Endothelial cell of umbilical vein (primary cell): ENCODE results near the gene CCR9. TPM values are rescaled to one million over a fixed set of nuclear protein-coding genes. Genes with fewer than 3 reads are reported as not detected.

ENCODE experiments used
- BruUV-seq: library from RNA; stranded (reverse); fragments of 400-500 nt; replicated peaks from 2 replicates; lab custom pipeline; 2021; lab: Mats Ljungman, UMichigan
- CTCF ChIA-PET: fragments of 300-600, 350-600 bp; sonication (Branson Sonifier 250); formaldehyde crosslinking; loops from one replicate; lab custom pipeline; 2021; ENCODE audit warnings: antibody characterized with exemption, inconsistent platforms; lab: Charles Lee
- POLR2A ChIA-PET: fragments of 300-600, 350-600 bp; sonication (Branson Sonifier 250); formaldehyde crosslinking; loops from one replicate; lab custom pipeline; 2021; ENCODE audit warnings: antibody characterized with exemption, inconsistent platforms; lab: Charles Lee
- DNase-seq: peaks from one replicate; pipeline ENCODE4 v3.0.0-alpha.2; 2011; ENCODE audit warnings: low read depth, low spot score
- FAIRE-seq: peaks from 2 replicates; lab custom pipeline; 2011; peaks lifted over from hg19 to GRCh38; lab: Jason Lieb, UNC
- H2AFZ ChIP-seq: 2 replicates; pipeline ENCODE4 v1.6.0; 2012; ENCODE audit warnings: low read depth, low read length, control low read depth, inconsistent platforms
- H3K27ac ChIP-seq: 2 replicates; pipeline ENCODE4 v1.5.1; 2011; ENCODE audit warnings: low read depth, mild to moderate bottlenecking, control low read depth, low read length, moderate library complexity; ENCODE audit not compliant: insufficient read depth
- H3K27me3 ChIP-seq, 2 experiments: 2 replicates each; pipeline versions ENCODE4 v1.6.0 to v1.6.1; 2011; ENCODE audit warnings: low read length in 2 of 2, mixed read lengths in 1 of 2; ENCODE audit not compliant: control insufficient read depth in 2 of 2, insufficient read depth in 2 of 2
- H3K36me3 ChIP-seq, 2 experiments: 2 replicates in 1 of 2; 3 replicates in 1 of 2; pipeline ENCODE4 v1.5.1; 2011; ENCODE audit warnings: low read length in 2 of 2, mild to moderate bottlenecking in 1 of 2, moderate library complexity in 1 of 2; ENCODE audit not compliant: control insufficient read depth in 2 of 2, insufficient read depth in 2 of 2; ENCODE audit errors: extremely low read depth in 1 of 2
- H3K4me1 ChIP-seq: 3 replicates; pipeline ENCODE4 v1.5.1; 2011; ENCODE audit warnings: mild to moderate bottlenecking, low read length; ENCODE audit not compliant: control insufficient read depth, insufficient read depth; ENCODE audit errors: extremely low read depth
- H3K4me2 ChIP-seq: 2 replicates; pipeline ENCODE4 v1.6.1; 2011; ENCODE audit warnings: low read length, control low read depth, mixed read lengths; ENCODE audit not compliant: insufficient read depth
- H3K4me3 ChIP-seq, 3 experiments: fragments of 200-600 bp in 1 of 3; sonication (generic), shearing (Covaris generic) in 1 of 3; replicated peaks in 1 of 3; 2 replicates each; pipeline ENCODE4 v1.5.1; 2011 to 2016; ENCODE audit warnings: control low read depth in 3 of 3, low read length in 3 of 3, mild to moderate bottlenecking in 2 of 3, inconsistent platforms in 1 of 3, low read depth in 1 of 3, moderate library complexity in 1 of 3; ENCODE audit not compliant: insufficient read depth in 1 of 3
- H3K79me2 ChIP-seq: 2 replicates; pipeline ENCODE4 v1.6.0; 2012; ENCODE audit warnings: low read length, inconsistent platforms; ENCODE audit not compliant: control insufficient read depth, insufficient read depth
- H3K9ac ChIP-seq: replicated peaks from 2 replicates; pipeline ENCODE3; 2011; ENCODE audit warnings: low read length, control low read depth; ENCODE audit not compliant: insufficient read depth; ENCODE audit errors: extremely low read depth
- H3K9me1 ChIP-seq: replicated peaks from 3 replicates; pipeline ENCODE4 v1.6.0; 2011; ENCODE audit warnings: mild to moderate bottlenecking, low read length; ENCODE audit not compliant: control insufficient read depth, insufficient read depth; ENCODE audit errors: extremely low read depth
- H3K9me3 ChIP-seq: replicated peaks from 2 replicates; pipeline ENCODE4 v1.5.1; 2012; ENCODE audit warnings: low read length, inconsistent platforms; ENCODE audit not compliant: control insufficient read depth, insufficient read depth
- H4K20me1 ChIP-seq: replicated peaks from 2 replicates; pipeline ENCODE3; 2011; ENCODE audit warnings: mild to moderate bottlenecking, low read length; ENCODE audit not compliant: control insufficient read depth, insufficient read depth; ENCODE audit errors: extremely low read depth
- EZH2 ChIP-seq: IDR thresholded peaks from 2 replicates; pipeline ENCODE4 v1.6.1; 2012; ENCODE audit warnings: borderline replicate concordance, low read depth, mild to moderate bottlenecking, moderate library complexity, low read length, inconsistent platforms; ENCODE audit not compliant: severe bottlenecking
- FOS ChIP-seq: IDR thresholded peaks from 2 replicates; pipeline ENCODE4 v1.6.1; 2011; ENCODE audit warnings: mild to moderate bottlenecking, low read length, moderate library complexity, borderline replicate concordance; ENCODE audit not compliant: insufficient read depth
- GATA2 ChIP-seq: IDR thresholded peaks from 2 replicates; pipeline ENCODE4 v1.7.0; 2011; ENCODE audit warnings: low read depth, mild to moderate bottlenecking, moderate library complexity, mixed read lengths, low read length; ENCODE audit not compliant: insufficient read length, insufficient read depth
- JUN ChIP-seq: IDR thresholded peaks from 2 replicates; pipeline ENCODE4 v1.6.1; 2011; ENCODE audit warnings: borderline replicate concordance, low read depth; ENCODE audit not compliant: insufficient read length, insufficient read depth
- MAX ChIP-seq: IDR thresholded peaks from 2 replicates; pipeline ENCODE4 v1.6.1; 2011; ENCODE audit not compliant: insufficient read depth, insufficient read length
- MYC ChIP-seq: IDR thresholded peaks from one replicate; pipeline ENCODE4 v1.6.1; 2011; ENCODE audit warnings: mild to moderate bottlenecking, low read depth, low read length
- POLR2A ChIP-seq: IDR thresholded peaks from 2 replicates; pipeline ENCODE4 v1.6.1; 2012; ENCODE audit warnings: low read depth, mild to moderate bottlenecking, control low read depth, low read length
- POLR2AphosphoS5 ChIP-seq: IDR thresholded peaks from 2 replicates; pipeline ENCODE4 v1.6.1; 2012; ENCODE audit warnings: low read depth, mild to moderate bottlenecking, control low read depth, low read length, moderate library complexity; ENCODE audit not compliant: insufficient read depth
- dilution Hi-C: fragments of 300-500 bp; cut with MboI; formaldehyde crosslinking; loops from one replicate; pipeline ENCODE4 v1.15.0; 2019; ENCODE audit warnings: low sequenced_read_pairs; ENCODE audit not compliant: extremely low pct_ligation_motif_present
- intact Hi-C: fragments of 100-400 bp; cut with micrococcal nuclease; formaldehyde crosslinking; loops from one replicate; pipeline ENCODE4 v1.10.0; 2022
- polyA plus RNA-seq, 4 experiments: library from polyadenylated mRNA; depleted of rRNA in 3 of 4; stranded (reverse) in 3 of 4; unstranded in 1 of 4; fragments of >200 nt; gene quantifications; 2 replicates each; pipeline versions ENCODE4 v1.2.1 to v1.2.3, GENCODE V29; 2011 to 2012; ENCODE audit warnings: missing spikeins in 1 of 4
- total RNA-seq: library from RNA; stranded (reverse); gene quantifications from 2 replicates; pipeline ENCODE4 v1.2.3, GENCODE V29; 2021
- TF ChIP-seq, protein P1 (sequence below), 2 donors: IDR thresholded peaks; 1 replicate in 1 of 2; 2 replicates in 1 of 2; pipeline ENCODE4 v1.5.1; 2011; ENCODE audit warnings: low read length in 2 of 2, mild to moderate bottlenecking in 2 of 2, moderate library complexity in 2 of 2, control low read depth in 1 of 2, inconsistent platforms in 1 of 2, low read depth in 1 of 2; ENCODE audit not compliant: insufficient read depth in 1 of 2; ENCODE audit errors: extremely low read depth in 1 of 2

The CCR9 gene
- total and polyA plus RNA-seq, 2 donors (not counting 3 experiments of a cell fraction or from before 2014, with no cell fraction given): not detected

DNA sequence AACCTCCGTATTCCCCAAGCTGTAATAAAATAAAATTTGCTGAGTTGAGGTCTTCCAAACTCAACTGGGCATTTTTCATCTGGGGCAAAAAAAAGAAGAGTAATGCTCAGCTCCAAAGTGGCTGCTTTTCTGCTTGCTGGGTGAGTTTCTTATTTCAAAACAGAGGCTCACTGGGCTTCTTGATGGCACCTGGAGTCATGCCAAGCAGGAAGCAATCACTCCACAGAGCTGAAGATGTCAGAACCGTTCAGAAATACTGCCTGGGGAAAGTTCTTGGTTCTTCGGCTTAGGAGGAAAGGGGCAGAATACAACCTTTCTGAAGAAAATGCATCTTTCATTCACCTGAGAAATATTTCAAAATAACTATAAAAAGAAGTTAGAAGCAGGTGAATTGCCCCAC, 4.1 kb downstream of the CCR9 start:
- H3K79me2 ChIP-seq: no peaks in the 10 kb centered on the region
- H3K9me3 ChIP-seq: no peaks in the 10 kb centered on the region
- no peaks in the 10 kb centered on the region for H3K9me1 ChIP-seq
- ChIA-PET POLR2A (no interaction called here), CTCF (no interaction called here)
- no TSS peak for BruUV-seq
- H4K20me1 ChIP-seq: no peaks in the 10 kb centered on the region
- intact Hi-C loops (no loop called here), dilution Hi-C loops (no loop called here)
- H3K4me3 ChIP-seq: no peak overlapping the region
- TF ChIP-seq EZH2: no peak
- TF ChIP-seq, protein P1, sequence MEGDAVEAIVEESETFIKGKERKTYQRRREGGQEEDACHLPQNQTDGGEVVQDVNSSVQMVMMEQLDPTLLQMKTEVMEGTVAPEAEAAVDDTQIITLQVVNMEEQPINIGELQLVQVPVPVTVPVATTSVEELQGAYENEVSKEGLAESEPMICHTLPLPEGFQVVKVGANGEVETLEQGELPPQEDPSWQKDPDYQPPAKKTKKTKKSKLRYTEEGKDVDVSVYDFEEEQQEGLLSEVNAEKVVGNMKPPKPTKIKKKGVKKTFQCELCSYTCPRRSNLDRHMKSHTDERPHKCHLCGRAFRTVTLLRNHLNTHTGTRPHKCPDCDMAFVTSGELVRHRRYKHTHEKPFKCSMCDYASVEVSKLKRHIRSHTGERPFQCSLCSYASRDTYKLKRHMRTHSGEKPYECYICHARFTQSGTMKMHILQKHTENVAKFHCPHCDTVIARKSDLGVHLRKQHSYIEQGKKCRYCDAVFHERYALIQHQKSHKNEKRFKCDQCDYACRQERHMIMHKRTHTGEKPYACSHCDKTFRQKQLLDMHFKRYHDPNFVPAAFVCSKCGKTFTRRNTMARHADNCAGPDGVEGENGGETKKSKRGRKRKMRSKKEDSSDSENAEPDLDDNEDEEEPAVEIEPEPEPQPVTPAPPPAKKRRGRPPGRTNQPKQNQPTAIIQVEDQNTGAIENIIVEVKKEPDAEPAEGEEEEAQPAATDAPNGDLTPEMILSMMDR (IDR thresholded peaks at IDR 0.05; ENCODE audit: extremely low read depth in 1 of 2, insufficient read depth in 1 of 2, low read depth in 1 of 2, low read length in 2 of 2): no peak
- no peak for TF ChIP-seq POLR2A
- no peak for TF ChIP-seq MAX
- no peak for TF ChIP-seq JUN
- no peak for TF ChIP-seq GATA2
- no peak for TF ChIP-seq FOS
- TF ChIP-seq POLR2AphosphoS5: no peak
- no peak for TF ChIP-seq MYC
- peaks cover 6 to 17% of the 10 kb centered on the region in 2 experiments for H3K27me3 ChIP-seq
- FAIRE-seq (no peak), DNase-seq (no peak)
- H2AFZ ChIP-seq: no peak overlapping the region
- H3K36me3 ChIP-seq: no peaks in the 10 kb centered on the region
- no peak overlapping the region for H3K27ac ChIP-seq
- no peaks in the 10 kb centered on the region for H3K4me1 ChIP-seq
- no peak overlapping the region for H3K9ac ChIP-seq
- no peak overlapping the region for H3K4me2 ChIP-seq
